ENCODE measurements around the gene A4GALT. TPM values are rescaled to one million over a fixed set of nuclear protein-coding genes. Genes with fewer than 3 reads are reported as not detected.

A4GALT gene
- total and polyA plus RNA-seq, 2 of the 13 experiments (the other 11 are each of a cell fraction or from before 2014, with no cell fraction given): 0.09 to 1.1 TPM

- TF ChIP-seq, protein P1, sequence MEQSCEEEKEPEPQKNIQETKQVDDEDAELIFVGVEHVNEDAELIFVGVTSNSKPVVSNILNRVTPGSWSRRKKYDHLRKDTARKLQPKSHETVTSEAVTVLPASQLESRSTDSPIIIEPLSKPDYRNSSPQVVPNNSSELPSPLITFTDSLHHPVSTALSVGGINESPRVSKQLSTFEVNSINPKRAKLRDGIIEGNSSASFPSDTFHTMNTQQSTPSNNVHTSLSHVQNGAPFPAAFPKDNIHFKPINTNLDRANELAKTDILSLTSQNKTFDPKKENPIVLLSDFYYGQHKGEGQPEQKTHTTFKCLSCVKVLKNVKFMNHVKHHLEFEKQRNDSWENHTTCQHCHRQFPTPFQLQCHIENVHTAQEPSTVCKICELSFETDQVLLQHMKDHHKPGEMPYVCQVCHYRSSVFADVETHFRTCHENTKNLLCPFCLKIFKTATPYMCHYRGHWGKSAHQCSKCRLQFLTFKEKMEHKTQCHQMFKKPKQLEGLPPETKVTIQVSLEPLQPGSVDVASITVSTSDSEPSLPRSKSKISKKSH (CRISPR knock-in tag; IDR thresholded peaks at IDR 0.05; ENCODE audit: borderline replicate concordance): no peak; the same call in 1 of the 2 replicates
- TF ChIP-seq ZNF331 (CRISPR knock-in tag; IDR thresholded peaks at IDR 0.05): peak; percentile 56; the same call in 1 of the 2 replicates
- TF ChIP-seq, protein P2, sequence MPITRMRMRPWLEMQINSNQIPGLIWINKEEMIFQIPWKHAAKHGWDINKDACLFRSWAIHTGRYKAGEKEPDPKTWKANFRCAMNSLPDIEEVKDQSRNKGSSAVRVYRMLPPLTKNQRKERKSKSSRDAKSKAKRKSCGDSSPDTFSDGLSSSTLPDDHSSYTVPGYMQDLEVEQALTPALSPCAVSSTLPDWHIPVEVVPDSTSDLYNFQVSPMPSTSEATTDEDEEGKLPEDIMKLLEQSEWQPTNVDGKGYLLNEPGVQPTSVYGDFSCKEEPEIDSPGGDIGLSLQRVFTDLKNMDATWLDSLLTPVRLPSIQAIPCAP (CRISPR knock-in tag; IDR thresholded peaks at IDR 0.05; ENCODE audit: low read depth): no peak
- TF ChIP-seq NR2C2 (CRISPR knock-in tag; IDR thresholded peaks at IDR 0.05; ENCODE audit: borderline replicate concordance): no peak
- peak; percentile 55; the same call in 1 of the 2 replicates for TF ChIP-seq ZBTB34 (CRISPR knock-in tag; IDR thresholded peaks at IDR 0.05)
- TF ChIP-seq HMG20A (CRISPR knock-in tag; IDR thresholded peaks at IDR 0.05; ENCODE audit: borderline replicate concordance): peak; percentile 38; the same call in 1 of the 2 replicates
- TF ChIP-seq, protein P3, sequence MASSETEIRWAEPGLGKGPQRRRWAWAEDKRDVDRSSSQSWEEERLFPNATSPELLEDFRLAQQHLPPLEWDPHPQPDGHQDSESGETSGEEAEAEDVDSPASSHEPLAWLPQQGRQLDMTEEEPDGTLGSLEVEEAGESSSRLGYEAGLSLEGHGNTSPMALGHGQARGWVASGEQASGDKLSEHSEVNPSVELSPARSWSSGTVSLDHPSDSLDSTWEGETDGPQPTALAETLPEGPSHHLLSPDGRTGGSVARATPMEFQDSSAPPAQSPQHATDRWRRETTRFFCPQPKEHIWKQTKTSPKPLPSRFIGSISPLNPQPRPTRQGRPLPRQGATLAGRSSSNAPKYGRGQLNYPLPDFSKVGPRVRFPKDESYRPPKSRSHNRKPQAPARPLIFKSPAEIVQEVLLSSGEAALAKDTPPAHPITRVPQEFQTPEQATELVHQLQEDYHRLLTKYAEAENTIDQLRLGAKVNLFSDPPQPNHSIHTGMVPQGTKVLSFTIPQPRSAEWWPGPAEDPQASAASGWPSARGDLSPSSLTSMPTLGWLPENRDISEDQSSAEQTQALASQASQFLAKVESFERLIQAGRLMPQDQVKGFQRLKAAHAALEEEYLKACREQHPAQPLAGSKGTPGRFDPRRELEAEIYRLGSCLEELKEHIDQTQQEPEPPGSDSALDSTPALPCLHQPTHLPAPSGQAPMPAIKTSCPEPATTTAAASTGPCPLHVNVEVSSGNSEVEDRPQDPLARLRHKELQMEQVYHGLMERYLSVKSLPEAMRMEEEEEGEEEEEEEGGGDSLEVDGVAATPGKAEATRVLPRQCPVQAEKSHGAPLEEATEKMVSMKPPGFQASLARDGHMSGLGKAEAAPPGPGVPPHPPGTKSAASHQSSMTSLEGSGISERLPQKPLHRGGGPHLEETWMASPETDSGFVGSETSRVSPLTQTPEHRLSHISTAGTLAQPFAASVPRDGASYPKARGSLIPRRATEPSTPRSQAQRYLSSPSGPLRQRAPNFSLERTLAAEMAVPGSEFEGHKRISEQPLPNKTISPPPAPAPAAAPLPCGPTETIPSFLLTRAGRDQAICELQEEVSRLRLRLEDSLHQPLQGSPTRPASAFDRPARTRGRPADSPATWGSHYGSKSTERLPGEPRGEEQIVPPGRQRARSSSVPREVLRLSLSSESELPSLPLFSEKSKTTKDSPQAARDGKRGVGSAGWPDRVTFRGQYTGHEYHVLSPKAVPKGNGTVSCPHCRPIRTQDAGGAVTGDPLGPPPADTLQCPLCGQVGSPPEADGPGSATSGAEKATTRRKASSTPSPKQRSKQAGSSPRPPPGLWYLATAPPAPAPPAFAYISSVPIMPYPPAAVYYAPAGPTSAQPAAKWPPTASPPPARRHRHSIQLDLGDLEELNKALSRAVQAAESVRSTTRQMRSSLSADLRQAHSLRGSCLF (CRISPR knock-in tag; IDR thresholded peaks at IDR 0.05; ENCODE audit: borderline replicate concordance): no peak
- TF ChIP-seq FOXA1 (IDR thresholded peaks at IDR 0.05): no peak
- peak; percentile 58 for TF ChIP-seq FOXA1 (CRISPR knock-in tag; IDR thresholded peaks at IDR 0.05)
- TF ChIP-seq SSRP1 (CRISPR knock-in tag; IDR thresholded peaks at IDR 0.05): peak; percentile 35; the same call in 1 of the 2 replicates
- peak; percentile 90 for TF ChIP-seq ZNF737 (CRISPR knock-in tag; IDR thresholded peaks at IDR 0.05; ENCODE audit: borderline replicate concordance)
- TF ChIP-seq, protein P4, sequence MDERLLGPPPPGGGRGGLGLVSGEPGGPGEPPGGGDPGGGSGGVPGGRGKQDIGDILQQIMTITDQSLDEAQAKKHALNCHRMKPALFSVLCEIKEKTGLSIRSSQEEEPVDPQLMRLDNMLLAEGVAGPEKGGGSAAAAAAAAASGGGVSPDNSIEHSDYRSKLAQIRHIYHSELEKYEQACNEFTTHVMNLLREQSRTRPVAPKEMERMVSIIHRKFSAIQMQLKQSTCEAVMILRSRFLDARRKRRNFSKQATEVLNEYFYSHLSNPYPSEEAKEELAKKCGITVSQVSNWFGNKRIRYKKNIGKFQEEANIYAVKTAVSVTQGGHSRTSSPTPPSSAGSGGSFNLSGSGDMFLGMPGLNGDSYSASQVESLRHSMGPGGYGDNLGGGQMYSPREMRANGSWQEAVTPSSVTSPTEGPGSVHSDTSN (CRISPR knock-in tag; IDR thresholded peaks at IDR 0.05): peak; percentile 63; the same call in 1 of the 2 replicates
- TF ChIP-seq, protein P5, sequence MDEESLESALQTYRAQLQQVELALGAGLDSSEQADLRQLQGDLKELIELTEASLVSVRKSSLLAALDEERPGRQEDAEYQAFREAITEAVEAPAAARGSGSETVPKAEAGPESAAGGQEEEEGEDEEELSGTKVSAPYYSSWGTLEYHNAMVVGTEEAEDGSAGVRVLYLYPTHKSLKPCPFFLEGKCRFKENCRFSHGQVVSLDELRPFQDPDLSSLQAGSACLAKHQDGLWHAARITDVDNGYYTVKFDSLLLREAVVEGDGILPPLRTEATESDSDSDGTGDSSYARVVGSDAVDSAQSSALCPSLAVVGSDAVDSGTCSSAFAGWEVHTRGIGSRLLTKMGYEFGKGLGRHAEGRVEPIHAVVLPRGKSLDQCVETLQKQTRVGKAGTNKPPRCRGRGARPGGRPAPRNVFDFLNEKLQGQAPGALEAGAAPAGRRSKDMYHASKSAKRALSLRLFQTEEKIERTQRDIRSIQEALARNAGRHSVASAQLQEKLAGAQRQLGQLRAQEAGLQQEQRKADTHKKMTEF (CRISPR knock-in tag; IDR thresholded peaks at IDR 0.05): peak; percentile 80
- TF ChIP-seq THRA (CRISPR knock-in tag; IDR thresholded peaks at IDR 0.05; ENCODE audit: borderline replicate concordance): peak; percentile 67; the same call in 1 of the 2 replicates
Observed at GRCh38 chr22:42648368-42649245, 72.1 kb downstream of the A4GALT start (continued).

All from HepG2 (cell line).